ENCODE data around the gene RNASE13.

GRCh38 chr14:21016413-21017190, 18.0 kb downstream of the RNASE13 start:
- TF ChIP-seq GATA2 (IDR thresholded peaks at IDR 0.05; ENCODE audit: low read depth, low read length) (no peak), GATA3 (IDR thresholded peaks at IDR 0.05; ENCODE audit: low read depth, low read length) (no peak)

All from SH-SY5Y (cell line).